ENCODE measurements around the gene NAXE.

GRCh38 chr1:156586892-156587477 is 4.6 kb upstream of the NAXE start:
- TF ChIP-seq CTCF (IDR thresholded peaks at IDR 0.05; ENCODE audit: low read length) (no peak), EZH2phosphoT487 (IDR thresholded peaks at IDR 0.05; ENCODE audit: low read length) (no peak)

Measured in MM.1S (cell line).